Tibial nerve (tissue), 4 donors: Measurements from ENCODE around the gene CA11. TPM values are rescaled to one million over a fixed set of nuclear protein-coding genes. Genes with fewer than 3 reads are reported as not detected.

ENCODE experiments used
- DNase-seq, 2 donors: peaks; one replicate each; pipeline ENCODE4 v3.0.0-alpha.2; 2019; ENCODE audit warnings: low spot score in 2 of 2
- H3K27ac ChIP-seq, 4 donors: fragments of 200-600 bp; sonication (generic) in 3 of 4; one replicate each; pipeline ENCODE4 v1.5.1; 2017 to 2019; ENCODE audit warnings: mild to moderate bottlenecking in 1 of 4
- H3K27me3 ChIP-seq, 2 donors: fragments of 200-600 bp; sonication (generic) in 1 of 2; one replicate each; pipeline versions ENCODE4 v1.5.1 to v1.6.0; 2017 to 2019
- H3K36me3 ChIP-seq, 3 donors: fragments of 200-600 bp; sonication (generic); one replicate each; pipeline ENCODE4 v1.5.1; 2018 to 2019
- H3K4me1 ChIP-seq, 4 donors: fragments of 200-600 bp; sonication (generic) in 3 of 4; one replicate each; pipeline ENCODE4 v1.5.1; 2017 to 2019
- H3K4me3 ChIP-seq, 4 donors: fragments of 200-600 bp; sonication (generic) in 3 of 4; one replicate each; pipeline ENCODE4 v1.5.1; 2017 to 2019; ENCODE audit warnings: mild to moderate bottlenecking in 1 of 4, moderate library complexity in 1 of 4
- H3K9me3 ChIP-seq, 4 donors: fragments of 200-600 bp; sonication (generic) in 3 of 4; one replicate each; pipeline ENCODE4 v1.5.1; 2017 to 2019
- EP300 ChIP-seq, 2 donors: sonication (generic); formaldehyde crosslinking; IDR thresholded peaks; one replicate each; pipeline ENCODE4 v1.6.1; 2017; ENCODE audit warnings: antibody characterized with exemption in 2 of 2, mild to moderate bottlenecking in 1 of 2
- POLR2A ChIP-seq, 2 donors: fragments of 450-650 bp; IDR thresholded peaks; one replicate each; pipeline ENCODE4 v1.6.1; 2017; ENCODE audit warnings: antibody characterized with exemption in 2 of 2, mild to moderate bottlenecking in 2 of 2, moderate library complexity in 2 of 2
- WGBS, 2 donors: methylation state at CpG; one replicate each; pipeline ENCODE4 v1.1.5; 2018; 5-methylcytosine and 5-hydroxymethylcytosine counted together
- total RNA-seq, 4 donors: library from RNA; depleted of rRNA; stranded (reverse); fragments of >200 nt; gene quantifications; one replicate each; pipeline ENCODE4 v1.1.0, GENCODE V29; 2016
- TF ChIP-seq, protein P1 (sequence below), 5 experiments: fragments of 200-600 bp in 3 of 5; fragments of 450-650 bp in 2 of 5; sonication (generic) in 3 of 5; IDR thresholded peaks; one replicate each; pipeline ENCODE4 v1.5.1; 2016 to 2019; ENCODE audit warnings: antibody characterized with exemption in 5 of 5, mild to moderate bottlenecking in 3 of 5, moderate library complexity in 2 of 5

CA11 gene
- total RNA-seq, 4 donors from 2014 or later, result 3.1 to 5.4 (median 4.0) TPM

GRCh38 chr19:48628486-48629296 is 17.3 kb downstream of the CA11 start:
- peak overlapping the region in 3 of 4 donors; percentile 35 to 81 (median 36) for H3K27ac ChIP-seq
- no peaks in the 10 kb centered on the region for H3K27me3 ChIP-seq
- H3K4me1 ChIP-seq, result peaks cover 0 to 75% (median 34%) of the 10 kb centered on the region in 4 donors
- DNase-seq, result no peak
- peaks cover 0 to 71% (median 0%) of the 10 kb centered on the region in 3 donors for H3K36me3 ChIP-seq
- WGBS, 2 donors, result 73 to 78% methylated on average over 31 to 33 of the region's 34 CpGs
- TF ChIP-seq, protein P1, sequence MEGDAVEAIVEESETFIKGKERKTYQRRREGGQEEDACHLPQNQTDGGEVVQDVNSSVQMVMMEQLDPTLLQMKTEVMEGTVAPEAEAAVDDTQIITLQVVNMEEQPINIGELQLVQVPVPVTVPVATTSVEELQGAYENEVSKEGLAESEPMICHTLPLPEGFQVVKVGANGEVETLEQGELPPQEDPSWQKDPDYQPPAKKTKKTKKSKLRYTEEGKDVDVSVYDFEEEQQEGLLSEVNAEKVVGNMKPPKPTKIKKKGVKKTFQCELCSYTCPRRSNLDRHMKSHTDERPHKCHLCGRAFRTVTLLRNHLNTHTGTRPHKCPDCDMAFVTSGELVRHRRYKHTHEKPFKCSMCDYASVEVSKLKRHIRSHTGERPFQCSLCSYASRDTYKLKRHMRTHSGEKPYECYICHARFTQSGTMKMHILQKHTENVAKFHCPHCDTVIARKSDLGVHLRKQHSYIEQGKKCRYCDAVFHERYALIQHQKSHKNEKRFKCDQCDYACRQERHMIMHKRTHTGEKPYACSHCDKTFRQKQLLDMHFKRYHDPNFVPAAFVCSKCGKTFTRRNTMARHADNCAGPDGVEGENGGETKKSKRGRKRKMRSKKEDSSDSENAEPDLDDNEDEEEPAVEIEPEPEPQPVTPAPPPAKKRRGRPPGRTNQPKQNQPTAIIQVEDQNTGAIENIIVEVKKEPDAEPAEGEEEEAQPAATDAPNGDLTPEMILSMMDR (IDR thresholded peaks at IDR 0.05), result no peak
- peak in 1 of 2 donors; percentile 20 for TF ChIP-seq EP300 (IDR thresholded peaks at IDR 0.05)
- H3K9me3 ChIP-seq, result no peaks in the 10 kb centered on the region
- H3K4me3 ChIP-seq, result no peak overlapping the region

- DNase-seq, result no peak
- Histone ChIP-seq H3K27me3 (no peaks in the 10 kb centered on the region), H3K4me3 (no peak overlapping the region), H3K9me3 (no peaks in the 10 kb centered on the region), H3K36me3 (peaks cover 0 to 71% (median 0%) of the 10 kb centered on the region in 3 donors), H3K27ac (peak overlapping the region in 2 of 4 donors; percentile 62 to 81), H3K4me1 (peaks cover 0 to 75% (median 34%) of the 10 kb centered on the region in 4 donors)
- WGBS, 2 donors, result 73 to 88% methylated on average over 14 to 16 of the region's 17 CpGs
- TF ChIP-seq EP300 (IDR thresholded peaks at IDR 0.05) (no peak), POLR2A (IDR thresholded peaks at IDR 0.05) (no peak)
- TF ChIP-seq, protein P1 (IDR thresholded peaks at IDR 0.05), result no peak
These were observed 18.1 kb downstream of the CA11 start for GRCh38 chr19:48627865-48628314.

DNA sequence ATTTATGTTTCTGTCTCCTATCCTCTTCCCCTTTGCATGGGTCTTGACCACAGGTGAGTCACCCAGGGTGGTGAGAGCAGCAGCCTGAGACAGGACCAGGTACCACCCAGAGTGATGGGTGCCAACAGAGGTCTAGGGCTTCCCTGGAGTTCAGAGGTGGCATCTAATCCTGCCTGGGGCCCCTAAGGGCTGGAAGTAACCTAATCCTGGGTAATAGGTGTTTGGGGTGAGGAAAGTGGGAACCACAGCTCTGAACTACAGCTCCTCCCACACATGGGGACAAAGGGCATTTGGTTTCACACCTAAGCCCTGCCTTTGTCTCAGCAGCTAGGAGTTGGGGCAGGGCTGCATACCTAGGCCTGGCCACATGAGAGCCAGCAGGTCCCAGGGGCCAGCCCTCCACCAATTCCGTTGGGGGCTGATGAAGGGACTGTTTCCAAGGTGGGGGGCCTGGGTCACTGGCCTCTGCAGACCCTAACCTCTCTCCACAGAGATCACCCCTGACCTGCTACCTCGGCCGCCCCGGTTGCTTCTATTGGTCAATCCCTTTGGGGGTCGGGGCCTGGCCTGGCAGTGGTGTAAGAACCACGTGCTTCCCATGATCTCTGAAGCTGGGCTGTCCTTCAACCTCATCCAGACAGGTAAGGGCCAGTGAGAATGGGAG is 18.7 kb downstream of the CA11 start:
- H3K4me3 ChIP-seq, result no peak overlapping the region
- peak overlapping the region in 2 of 4 donors; percentile 62 to 81 for H3K27ac ChIP-seq
- H3K9me3 ChIP-seq, result no peaks in the 10 kb centered on the region
- 61 to 78% methylated on average over 6 of the region's 6 CpGs for WGBS, 2 donors
- peaks cover 0 to 68% (median 0%) of the 10 kb centered on the region in 3 donors for H3K36me3 ChIP-seq
- TF ChIP-seq POLR2A (IDR thresholded peaks at IDR 0.05) (no peak), EP300 (IDR thresholded peaks at IDR 0.05) (no peak)
- TF ChIP-seq, protein P1 (IDR thresholded peaks at IDR 0.05), result no peak
- peaks cover 0 to 73% (median 29%) of the 10 kb centered on the region in 4 donors for H3K4me1 ChIP-seq
- no peaks in the 10 kb centered on the region for H3K27me3 ChIP-seq
- DNase-seq, result no peak

DNA sequence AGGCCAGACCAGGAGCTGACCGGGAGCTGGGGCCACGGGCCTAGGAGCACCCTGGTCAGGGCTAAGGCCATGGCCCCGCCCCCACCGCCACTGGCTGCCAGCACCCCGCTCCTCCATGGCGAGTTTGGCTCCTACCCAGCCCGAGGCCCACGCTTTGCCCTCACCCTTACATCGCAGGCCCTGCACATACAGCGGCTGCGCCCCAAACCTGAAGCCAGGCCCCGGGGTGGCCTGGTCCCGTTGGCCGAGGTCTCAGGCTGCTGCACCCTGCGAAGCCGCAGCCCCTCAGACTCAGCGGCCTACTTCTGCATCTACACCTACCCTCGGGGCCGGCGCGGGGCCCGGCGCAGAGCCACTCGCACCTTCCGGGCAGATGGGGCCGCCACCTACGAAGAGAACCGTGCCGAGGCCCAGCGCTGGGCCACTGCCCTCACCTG is 20.1 kb downstream of the CA11 start:
- H3K36me3 ChIP-seq, result peaks cover 0 to 60% (median 0%) of the 10 kb centered on the region in 3 donors
- 81 to 82% methylated on average over 21 to 30 of the region's 30 CpGs for WGBS, 2 donors
- DNase-seq, result no peak
- peaks cover 0 to 68% (median 28%) of the 10 kb centered on the region in 4 donors for H3K4me1 ChIP-seq
- TF ChIP-seq, protein P1 (IDR thresholded peaks at IDR 0.05), result no peak
- TF ChIP-seq POLR2A (IDR thresholded peaks at IDR 0.05), result no peak
- no peak for TF ChIP-seq EP300 (IDR thresholded peaks at IDR 0.05)
- no peaks in the 10 kb centered on the region for H3K27me3 ChIP-seq
- no peak overlapping the region for H3K4me3 ChIP-seq
- peak overlapping the region in 2 of 4 donors; percentile 89 to 90 for H3K27ac ChIP-seq
- no peaks in the 10 kb centered on the region for H3K9me3 ChIP-seq
